Measurements from ENCODE around the gene GALNT9.
"Not testable (repeated sequence)": the region's sequence is repeated elsewhere in the genome, so short reads cannot be mapped to it uniquely, and the experiment has no call there.

GALNT9 gene

DNA sequence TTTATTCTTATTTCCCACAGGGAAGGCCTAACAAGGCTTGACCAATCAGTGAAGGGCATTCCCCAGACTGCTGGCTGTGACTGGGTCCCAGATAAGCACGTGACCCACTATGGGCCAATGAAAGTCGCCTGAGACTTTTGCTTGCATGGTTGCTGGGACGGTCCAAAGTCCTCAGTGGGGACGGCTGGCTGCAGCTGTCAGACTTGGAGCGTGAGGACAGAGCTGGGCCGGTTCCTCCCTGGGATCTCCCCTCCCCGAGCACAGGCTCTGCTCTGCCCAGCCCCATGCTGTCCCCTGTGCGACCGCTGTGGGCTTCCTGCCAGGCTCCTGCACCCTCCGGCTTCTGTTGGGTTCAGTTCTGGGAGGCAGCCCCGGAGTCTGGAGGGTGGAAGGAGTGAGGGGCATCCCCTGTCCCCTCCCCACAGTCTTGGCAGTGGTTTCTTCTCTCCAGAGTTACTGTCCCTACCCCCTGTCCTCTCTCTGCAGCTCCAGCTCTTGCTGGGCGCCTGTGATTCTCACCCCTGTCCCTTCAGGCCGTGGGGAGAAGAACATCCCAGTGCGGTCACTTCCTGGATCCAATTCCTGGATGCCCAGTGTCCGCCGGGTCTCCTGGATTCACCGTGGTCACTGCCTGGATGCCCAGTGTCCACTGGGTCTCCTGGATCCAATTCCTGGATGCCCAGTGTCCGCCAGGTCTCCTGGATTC lies 50.1 kb downstream of the GALNT9 start:
- DNase-seq (ENCODE audit: low spot score) = no peak

DNA sequence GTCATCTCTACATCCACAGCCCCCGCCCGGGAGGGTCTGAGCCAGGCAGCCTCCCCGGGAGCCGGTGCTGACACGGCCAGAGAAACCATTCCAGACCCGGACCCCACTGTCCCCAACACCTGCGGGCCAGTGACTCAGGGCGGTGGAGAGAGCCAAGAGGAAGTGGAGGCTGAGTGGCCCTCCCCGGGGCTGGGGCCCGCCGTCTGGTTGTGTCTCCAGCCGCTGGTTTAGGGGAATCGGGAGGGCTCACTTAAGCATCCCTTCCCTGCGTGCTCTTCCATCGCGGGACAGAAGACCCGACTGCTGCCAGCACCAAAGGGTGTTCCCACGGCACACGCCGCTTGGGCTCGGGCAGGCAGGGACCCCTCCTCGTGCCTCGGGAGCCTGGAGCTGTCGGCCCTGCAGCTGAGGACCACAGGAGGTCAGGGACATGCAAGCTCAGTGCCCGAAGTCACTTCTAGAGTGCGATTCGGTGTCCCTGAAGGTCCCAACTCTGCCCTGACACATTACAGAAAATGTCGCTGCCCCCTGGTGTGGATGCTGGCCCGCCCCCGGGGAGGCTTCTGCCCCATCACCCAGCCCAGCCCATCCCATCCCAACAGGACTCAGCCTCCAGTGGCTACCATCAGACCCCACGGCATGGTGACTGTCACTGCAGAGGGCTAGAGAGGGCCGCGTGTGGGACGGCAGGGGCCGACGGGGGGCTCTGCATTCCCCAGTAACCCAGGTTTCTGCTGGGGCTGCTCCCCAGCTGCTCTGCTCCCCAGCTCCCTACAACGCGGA lies 50.8 kb downstream of the GALNT9 start:
- DNase-seq (ENCODE audit: low spot score) = no peak

DNA sequence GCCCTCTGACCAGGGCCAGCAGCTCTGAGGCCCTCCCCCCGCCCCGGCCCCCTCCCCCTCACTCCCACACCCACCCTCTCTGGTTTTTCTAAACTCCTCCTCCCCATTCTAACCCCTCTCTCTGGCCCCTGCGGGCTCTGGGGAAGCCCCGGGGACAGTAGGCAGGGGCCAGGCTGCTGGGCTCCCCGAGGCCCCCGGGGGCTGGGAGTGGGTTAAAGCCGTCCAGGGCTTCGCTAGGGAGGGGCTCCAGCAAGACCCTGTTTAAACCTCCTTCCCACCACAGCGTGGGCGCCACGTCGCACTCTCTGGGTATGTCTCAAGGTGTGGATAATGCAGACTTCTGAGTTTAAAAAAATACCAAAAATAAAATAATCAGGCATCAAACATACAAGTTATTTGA lies 51.4 kb downstream of the GALNT9 start:
- DNase-seq (ENCODE audit: low spot score) = no peak

DNA sequence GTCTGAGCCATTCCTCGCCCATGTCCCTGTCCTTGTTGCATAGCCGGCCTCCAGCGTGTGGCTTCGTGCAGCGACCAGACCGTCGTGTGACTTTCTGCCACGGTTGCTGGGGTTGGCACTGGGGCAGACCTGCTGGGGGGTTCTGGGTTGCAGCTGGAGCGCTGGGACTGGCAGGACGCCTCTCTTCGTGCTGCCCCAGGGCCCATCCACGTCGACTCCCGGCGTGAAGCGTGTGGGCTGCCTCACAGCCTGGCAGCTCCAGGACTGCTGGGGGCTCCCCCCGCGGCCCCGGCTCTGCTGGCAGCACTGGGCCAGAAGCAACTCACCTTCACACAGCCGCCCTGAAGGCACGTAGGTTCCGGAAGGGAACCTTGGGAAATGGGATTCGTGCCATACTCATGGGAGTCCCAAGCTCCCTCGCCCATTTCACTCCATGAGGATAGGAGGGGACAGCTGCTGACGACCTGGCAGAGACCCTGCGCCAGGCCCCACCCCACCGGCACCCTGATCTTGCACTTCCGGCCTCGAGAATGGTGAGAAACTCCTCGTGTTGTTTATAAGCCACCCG lies 51.9 kb downstream of the GALNT9 start:
- DNase-seq (ENCODE audit: low spot score) = no peak

DNA sequence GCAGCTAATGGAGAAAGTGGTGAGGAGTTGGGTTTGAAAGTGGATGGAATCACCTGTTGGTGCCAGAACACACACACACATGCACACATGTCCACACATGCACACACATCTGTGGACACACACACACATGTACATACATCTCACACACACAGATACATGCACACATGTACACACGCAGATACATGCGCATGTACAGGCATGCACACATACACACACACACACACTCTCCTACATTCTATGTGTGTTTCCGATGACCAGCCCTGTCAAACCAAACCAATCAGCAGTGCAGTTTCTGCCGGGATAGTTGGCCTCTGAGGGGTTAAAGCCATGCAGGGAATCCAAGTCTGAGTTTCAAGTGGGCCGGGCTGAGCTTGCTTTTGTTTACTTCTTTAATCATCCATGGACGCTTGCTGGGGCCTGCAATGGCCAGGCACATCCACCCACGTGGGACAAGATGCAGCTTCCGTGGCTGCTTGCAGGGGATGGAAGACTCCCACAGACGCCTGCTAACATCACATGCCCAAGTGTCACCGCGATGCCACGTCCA lies 52.5 kb downstream of the GALNT9 start:
- no peak for DNase-seq (ENCODE audit: low spot score)

DNA sequence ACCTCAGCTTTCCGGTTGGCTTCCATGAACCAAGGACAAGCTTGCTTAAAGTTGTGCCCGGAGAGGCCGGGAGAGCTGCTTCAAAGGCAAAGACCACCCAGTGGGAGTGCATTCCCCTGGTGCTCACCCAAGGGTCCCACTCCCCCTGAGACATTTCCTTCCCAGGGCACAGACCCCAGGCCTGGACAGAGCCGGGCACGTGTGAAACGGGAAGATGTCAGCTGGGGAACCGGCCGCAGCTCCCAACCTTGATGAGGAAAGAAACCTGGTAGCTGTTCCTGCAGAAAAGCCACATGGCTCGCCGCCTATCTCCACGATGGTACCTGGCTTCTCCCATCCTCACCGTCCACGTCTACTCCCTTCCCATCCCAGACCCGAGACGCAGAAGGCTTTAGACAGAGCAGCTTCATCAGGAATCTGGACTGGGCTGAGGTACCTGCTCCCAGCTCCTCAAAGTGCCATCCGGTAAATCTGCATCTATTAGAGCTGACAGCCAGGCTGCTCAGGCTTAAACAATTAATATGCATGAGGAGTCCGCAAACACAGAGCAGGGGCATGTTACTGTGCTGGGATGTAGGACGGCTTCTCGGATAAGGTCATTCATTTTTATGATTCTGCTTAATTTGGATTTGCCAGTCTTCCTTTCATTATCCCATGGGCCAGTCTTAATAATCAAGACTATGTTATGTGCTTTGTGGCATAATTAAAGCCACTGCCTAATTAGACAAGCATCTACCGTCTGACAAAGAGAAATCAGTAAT lies 53.1 kb downstream of the GALNT9 start:
- no peak for DNase-seq (ENCODE audit: low spot score)

DNA sequence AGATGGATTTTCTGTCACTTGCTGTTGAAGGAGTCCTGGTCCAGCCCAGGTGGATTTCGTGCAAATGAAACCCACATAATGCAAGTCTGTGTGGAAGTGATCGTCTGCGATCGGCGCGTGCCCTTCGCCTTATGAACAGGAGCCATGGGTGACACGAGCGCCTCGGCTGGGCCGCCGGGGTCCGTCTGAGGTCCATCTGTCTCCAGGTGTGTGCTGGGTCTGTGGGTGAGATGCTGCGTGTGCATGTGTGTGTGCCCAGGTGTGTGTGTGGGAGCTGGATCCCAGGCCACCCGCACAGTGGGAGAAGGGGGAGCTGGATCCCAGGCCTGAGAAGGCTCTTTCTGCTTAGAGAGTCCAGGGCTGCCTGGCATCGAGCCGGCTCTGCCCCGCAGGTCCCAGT lies 53.8 kb downstream of the GALNT9 start:
- no peak for DNase-seq (ENCODE audit: low spot score)

DNA sequence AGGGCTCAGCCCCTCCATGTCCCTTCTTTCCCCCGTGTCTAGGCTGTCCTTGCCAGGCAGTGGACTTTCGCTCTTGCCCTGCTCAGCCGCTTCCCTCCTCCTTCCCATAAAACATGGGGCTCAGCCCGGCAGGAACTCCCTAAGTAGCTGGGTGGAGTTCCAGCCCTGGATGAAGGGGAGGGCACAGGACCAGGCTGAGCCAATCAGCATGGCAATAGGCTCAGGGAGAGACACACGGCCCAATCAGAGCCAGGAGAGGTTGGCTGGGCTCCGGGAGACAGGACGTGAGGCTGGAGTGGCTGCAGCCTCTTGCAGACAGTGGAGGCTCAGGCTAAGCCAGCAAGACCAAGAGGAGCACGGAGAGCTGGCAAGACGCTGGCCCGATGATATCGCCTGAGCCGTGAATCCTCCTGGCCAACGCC lies 54.3 kb downstream of the GALNT9 start:
- peak; percentile 89 for DNase-seq (ENCODE audit: low spot score)

DNA sequence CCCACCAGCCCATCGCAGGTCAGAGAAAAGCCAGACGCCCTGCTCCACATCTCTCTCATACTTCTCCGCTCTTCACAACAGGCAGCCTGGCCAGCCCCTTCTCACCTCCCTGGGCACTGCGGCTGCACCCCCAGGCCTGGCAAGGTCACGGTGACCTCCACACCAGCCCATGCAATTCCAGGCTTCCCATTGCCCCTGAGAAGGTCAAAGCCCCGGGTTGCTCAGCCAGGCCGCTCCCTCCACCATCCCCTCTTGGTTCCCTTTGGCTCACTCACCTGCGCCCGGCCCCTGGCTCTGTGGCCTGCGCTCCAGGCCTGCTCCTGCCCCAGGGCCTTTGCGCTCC lies 55.4 kb downstream of the GALNT9 start:
- DNase-seq (ENCODE audit: low spot score) = no peak

DNA sequence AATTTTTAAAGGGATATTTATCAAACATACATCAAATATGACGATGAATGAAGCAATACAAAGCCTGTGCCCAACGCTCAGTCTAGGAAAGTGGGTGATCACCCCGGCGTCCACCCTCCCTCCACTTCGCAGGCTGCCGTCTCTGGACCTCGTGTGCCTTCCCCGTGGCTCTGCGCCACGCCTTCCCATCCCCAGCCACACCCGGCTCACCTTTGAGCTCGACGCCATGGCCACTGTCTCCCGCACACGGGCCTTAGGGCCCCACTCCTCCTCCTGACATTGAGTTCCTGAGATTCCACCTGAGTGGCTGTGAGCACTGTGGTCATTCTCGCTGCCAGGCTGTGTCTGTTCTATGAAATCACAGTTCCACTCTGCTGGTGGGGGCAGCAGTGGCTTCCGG lies 56.7 kb downstream of the GALNT9 start:
- DNase-seq (ENCODE audit: low spot score) = no peak

DNA sequence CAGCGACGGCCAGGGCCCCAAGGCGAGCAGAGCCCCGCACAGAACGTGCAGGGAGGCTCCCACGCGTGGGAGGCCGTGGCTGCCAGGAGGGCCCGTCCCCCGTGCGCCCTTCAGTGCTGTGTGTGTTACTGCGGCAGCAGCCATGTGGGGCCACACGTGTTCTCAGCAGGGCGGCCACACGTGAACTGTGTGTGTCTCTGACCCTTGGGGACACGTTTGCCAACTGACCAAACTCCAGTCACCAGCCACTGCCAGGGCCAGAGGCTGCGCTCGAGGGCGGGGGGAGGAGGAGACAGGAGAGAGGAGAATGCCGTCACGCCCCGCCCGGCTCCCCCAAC lies 57.7 kb downstream of the GALNT9 start:
- DNase-seq (ENCODE audit: low spot score) = no peak

DNA sequence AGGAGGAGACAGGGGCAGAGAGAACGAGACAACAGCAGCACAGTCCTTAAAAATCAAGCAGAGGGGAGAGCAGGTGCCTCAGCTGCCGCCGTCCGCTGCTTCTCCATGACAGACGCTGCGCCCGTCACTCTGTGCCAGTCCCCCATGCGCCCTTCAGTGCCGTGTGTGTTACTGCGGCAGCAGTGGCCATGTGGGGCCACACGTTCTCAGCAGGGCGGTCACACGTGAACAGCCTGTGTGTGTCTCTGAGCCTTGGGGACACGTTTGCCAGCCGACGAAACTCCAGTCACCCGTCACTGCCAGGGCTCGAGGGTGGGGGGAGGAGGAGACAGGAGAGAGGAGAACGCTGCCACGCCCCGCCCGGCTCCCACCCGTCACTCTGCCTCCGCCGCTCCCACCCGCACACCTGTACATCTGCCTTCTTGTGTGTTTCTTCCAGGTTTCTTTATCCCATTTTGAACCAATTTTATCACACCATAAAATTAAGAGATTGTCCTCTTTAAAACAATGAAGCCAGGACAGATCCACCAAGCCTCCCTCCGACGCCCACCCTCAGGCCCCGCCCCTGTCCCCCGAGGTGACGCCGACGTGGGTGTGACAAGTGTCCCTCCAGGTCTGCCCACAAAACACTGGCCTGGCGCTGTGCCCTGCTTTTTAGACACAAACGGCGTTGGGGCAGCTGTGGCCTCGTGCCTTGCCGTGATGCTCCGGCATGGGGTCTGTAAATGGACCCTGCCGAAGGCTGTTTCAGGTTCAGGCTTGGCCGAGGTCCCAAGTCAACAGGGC lies 58.2 kb downstream of the GALNT9 start:
- DNase-seq (ENCODE audit: low spot score) = no peak

DNA sequence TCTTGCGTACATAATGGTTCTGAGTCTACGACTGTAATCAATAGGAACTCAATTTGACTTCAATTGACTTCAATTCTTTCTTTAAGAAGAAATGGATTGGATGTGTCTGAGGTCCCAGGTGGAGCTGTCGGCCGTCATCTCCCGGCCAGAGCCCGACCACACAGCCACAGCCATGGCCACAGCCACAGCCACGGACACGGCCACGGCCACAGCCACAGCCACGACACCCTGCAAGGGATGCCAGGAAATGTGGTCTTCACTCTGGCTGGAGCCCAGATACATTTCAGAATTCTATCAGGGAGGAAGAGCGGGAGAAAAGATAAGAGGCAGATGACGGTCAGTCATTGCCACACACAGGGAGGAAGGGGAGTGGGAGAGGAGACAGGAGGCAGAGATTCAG lies 58.9 kb downstream of the GALNT9 start:
- DNase-seq (ENCODE audit: low spot score) = no peak

DNA sequence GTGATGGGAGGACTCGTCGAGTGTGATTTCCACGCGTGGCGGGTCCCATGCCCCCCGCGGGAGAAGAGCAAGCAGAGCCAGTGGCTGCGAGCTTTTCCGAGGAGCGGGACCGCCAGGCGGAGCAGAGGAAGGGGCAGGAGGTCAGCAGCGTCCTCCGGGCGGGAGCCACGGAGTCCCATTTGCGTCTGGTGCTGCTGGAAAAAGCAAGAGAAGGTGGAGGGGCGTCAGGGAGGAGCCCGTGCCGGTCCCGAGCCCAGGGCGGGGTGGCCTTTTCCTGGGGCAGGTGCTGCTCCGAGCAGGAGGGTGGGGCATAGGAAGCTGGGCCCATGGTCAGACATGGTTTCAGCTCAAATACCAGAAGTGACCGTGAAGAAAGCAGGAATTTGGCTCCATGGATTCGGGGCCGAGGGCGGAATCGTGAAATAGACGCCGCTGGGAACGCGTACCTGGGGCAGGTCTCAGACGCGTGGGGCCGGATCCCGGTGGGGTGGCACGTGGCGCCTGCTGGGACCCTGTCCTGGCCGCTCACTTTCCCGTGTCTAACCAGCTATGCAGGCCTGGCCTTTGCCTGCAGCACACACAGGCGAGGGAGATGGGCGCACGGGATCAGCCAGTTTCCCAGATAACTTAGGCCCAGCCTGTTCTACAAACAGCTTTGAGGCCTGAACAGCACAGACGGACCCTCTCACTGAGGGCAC lies 60.0 kb downstream of the GALNT9 start:
- no peak for DNase-seq (ENCODE audit: low spot score)

DNA sequence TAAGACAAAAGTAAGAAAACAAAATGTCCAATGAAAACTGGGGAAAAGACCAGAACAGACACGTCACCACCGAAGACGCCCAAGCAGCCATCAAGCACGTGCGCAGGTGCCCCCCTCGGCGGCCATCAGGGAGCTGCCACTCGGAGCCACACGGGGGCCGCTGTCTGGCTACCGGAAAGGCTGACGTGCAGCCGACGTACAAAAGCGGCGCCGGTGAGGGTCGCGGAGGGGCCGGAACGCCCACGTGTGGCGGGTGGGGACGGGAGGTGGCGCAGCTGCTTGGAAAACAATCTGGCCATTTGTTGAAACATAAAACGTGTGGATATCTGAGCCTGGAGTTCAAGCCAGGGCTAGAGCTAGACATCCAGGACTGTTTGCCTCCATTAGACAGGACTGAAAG lies 60.7 kb downstream of the GALNT9 start:
- no peak for DNase-seq (ENCODE audit: low spot score)

DNA sequence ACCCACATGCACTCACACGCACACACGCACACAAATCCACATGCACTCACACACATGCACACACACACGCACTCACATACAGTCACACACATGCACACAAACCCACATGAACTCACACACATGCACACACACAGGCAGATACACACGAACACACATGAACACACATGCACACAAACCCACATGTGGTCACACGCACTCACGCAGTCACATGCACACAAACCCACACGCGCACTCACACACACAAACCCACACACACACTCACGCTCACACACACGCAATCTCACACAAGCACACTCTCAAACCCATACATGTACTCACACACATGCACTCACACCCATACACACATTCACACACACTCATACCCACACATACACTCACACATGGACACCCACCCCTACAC lies 61.5 kb downstream of the GALNT9 start:
- DNase-seq (ENCODE audit: low spot score) = no peak

DNA sequence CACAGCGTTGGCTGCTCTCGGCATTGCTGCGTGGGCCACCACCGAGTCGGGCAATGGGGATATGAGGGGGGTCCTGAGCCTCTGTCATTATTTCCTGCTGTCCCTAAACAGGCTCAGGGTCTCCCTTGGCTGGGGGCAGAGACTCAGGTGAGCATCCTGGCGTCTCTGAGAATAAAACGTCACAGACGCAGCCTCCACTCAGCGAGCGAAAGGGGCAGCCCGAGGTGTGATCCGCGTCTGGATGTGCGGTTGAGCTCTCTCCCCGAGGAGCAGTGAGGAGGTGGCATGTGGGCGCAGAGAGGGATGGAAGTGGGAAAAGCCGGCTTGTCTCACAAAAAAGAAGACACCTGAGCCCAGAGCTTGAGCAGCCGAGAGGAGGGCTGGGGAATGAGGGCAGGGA lies 62.6 kb downstream of the GALNT9 start:
- no peak for DNase-seq (ENCODE audit: low spot score)

DNA sequence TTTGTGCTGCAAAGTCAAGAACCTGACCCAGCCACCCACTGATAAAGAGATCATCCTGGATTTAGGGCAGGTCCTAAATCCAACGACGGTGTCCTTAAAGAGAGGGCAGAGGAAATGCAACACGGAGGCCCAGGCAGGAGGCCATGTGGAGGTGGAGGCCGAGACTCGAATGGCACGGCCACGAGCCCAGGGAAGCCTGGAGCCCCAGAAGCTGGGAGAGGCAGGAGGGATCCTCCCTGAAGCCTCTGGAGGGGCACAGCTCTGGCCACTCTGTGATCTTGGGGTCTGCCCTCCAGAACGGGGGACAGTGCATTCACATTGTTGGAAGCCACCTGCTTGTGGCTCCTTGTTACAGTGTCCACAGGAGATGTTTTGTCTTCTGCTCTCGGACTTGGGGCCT lies 63.0 kb downstream of the GALNT9 start:
- no peak for DNase-seq (ENCODE audit: low spot score)

DNA sequence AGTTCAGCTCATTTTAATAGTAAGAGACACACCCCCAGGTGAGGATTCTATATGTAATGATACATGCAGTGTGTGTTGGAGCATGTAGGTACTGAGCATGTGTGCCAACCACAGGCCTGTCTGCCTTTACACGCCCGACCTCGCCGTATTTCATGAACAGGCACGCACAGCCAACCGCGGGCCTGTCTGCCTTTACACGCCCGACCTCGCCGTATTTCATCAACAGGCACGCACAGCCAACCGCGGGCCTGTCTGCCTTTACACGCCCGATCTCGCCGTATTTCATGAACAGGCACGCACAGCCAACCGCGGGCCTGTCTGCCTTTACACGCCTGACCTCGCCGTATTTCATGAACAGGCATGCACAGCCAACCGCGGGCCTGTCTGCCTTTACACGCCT lies 63.6 kb downstream of the GALNT9 start:
- DNase-seq (ENCODE audit: low spot score) = not testable (repeated sequence)

DNA sequence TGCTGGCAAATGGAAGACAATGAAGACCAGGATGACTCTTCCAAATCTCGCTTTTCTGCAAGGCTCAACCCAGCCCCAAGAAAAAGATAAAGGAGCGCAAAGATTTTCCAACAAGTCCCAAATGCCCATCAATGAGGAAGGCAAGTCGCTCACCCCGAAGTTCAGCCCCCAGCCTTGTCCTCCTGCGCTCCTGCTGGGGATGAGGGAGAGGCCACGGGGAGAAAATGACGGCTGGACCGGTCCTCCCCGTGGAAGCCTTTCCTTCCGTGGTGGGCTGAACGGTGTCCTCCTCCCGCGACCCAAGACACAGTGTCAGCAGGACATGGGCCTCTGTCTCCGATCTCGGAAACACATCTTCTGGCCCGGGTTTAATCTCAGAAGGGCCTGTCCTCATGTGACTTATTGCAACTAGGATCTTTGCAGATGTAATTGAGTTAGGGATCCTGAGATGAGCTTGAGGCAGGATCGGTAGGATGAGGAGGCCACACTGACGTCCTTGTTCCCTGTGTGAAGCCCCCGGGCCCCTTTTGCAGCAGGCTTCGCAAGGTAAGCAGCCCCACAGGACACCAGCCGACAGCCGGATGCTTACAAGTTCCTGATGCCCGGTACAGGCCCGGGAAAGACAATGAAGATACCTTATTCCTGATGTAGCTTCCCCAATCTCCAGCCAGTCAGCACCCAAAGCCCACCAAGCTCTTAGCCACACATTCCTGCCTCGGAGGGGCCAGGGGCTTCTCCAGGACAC lies 64.2 kb downstream of the GALNT9 start:
- no peak for DNase-seq (ENCODE audit: low spot score)

All from AG08395 (cell line).